OCI-LY7 (cell line): ENCODE data around the gene CRYAB. TPM values are rescaled to one million over a fixed set of nuclear protein-coding genes. Genes with fewer than 3 reads are reported as not detected.

Experiments
- BruUV-seq: library from RNA; stranded (reverse); fragments of 400-500 nt; replicated peaks from 2 replicates; lab custom pipeline; 2021; lab: Mats Ljungman, UMichigan
- CTCF ChIA-PET: fragments of 300-600 bp; sonication (Branson Sonifier 250); formaldehyde crosslinking; loops from one replicate; lab custom pipeline; 2022; ENCODE audit warnings: antibody characterized with exemption; ENCODE audit not compliant: unreplicated experiment; lab: Charles Lee
- POLR2A ChIA-PET: fragments of 300-600 bp; sonication (Branson Sonifier 250); formaldehyde crosslinking; loops from one replicate; lab custom pipeline; 2022; ENCODE audit warnings: antibody characterized with exemption; lab: Charles Lee
- DNase-seq: peaks from one replicate; pipeline ENCODE4 v3.0.0-alpha.2; 2015; ENCODE audit warnings: low spot score
- H2AFZ ChIP-seq: fragments of 200-600 bp; sonication (generic), shearing (Covaris generic); 2 replicates; pipeline ENCODE4 v1.6.1; 2014; ENCODE audit warnings: mild to moderate bottlenecking, antibody characterized with exemption, low read length, moderate library complexity
- H3K27ac ChIP-seq: fragments of 200-600 bp; sonication (generic); 2 replicates; pipeline ENCODE4 v1.5.1; 2014; ENCODE audit warnings: mixed run types, low read depth, mild to moderate bottlenecking, moderate library complexity, low read length, inconsistent platforms; ENCODE audit not compliant: poor library complexity, severe bottlenecking
- H3K36me3 ChIP-seq: fragments of 200-600 bp; sonication (generic); 2 replicates; pipeline ENCODE4 v1.6.1; 2014; ENCODE audit warnings: mild to moderate bottlenecking, antibody characterized with exemption, low read length, moderate library complexity, mixed read lengths; ENCODE audit not compliant: insufficient read depth
- H3K4me1 ChIP-seq: fragments of 200-600 bp; sonication (generic); 2 replicates; pipeline ENCODE4 v1.5.1; 2014; ENCODE audit warnings: mild to moderate bottlenecking, low read length; ENCODE audit not compliant: insufficient read depth, poor library complexity, severe bottlenecking
- H3K4me2 ChIP-seq: fragments of 200-600 bp; sonication (generic); 2 replicates; pipeline ENCODE4 v1.6.1; 2014; ENCODE audit warnings: mild to moderate bottlenecking, low read length
- H3K4me3 ChIP-seq: fragments of 200-600 bp; sonication (generic); 2 replicates; pipeline ENCODE4 v1.5.1; 2014; ENCODE audit warnings: mild to moderate bottlenecking, low read depth, low read length; ENCODE audit not compliant: poor library complexity, severe bottlenecking
- H3K79me2 ChIP-seq: fragments of 200-600 bp; sonication (generic); 2 replicates; pipeline ENCODE4 v1.6.1; 2016; ENCODE audit warnings: low read depth, mild to moderate bottlenecking, low read length, moderate library complexity, mixed read lengths; ENCODE audit not compliant: insufficient read depth
- H3K9me2 ChIP-seq: fragments of 200-600 bp; sonication (generic); 2 replicates; pipeline ENCODE4 v1.6.1; 2016; ENCODE audit warnings: mild to moderate bottlenecking, low read length, mixed read lengths; ENCODE audit not compliant: insufficient read depth
- H3K9me3 ChIP-seq: fragments of 200-600 bp; sonication (generic); 2 replicates; pipeline ENCODE4 v1.6.1; 2014; ENCODE audit warnings: mild to moderate bottlenecking, mixed run types, low read length, mixed read lengths
- H4K20me1 ChIP-seq: fragments of 200-600 bp; sonication (generic); 2 replicates; pipeline ENCODE4 v1.6.1; 2014; ENCODE audit warnings: mild to moderate bottlenecking, antibody characterized with exemption, low read length, moderate library complexity, mixed read lengths; ENCODE audit not compliant: insufficient read depth
- CTCF ChIP-seq: fragments of 200-600 bp; sonication (generic); conservative IDR thresholded peaks from 2 replicates; pipeline ENCODE4 v1.5.1; 2014; ENCODE audit warnings: mild to moderate bottlenecking, antibody characterized with exemption, low read length, moderate library complexity, mixed read lengths
- EZH2phosphoT487 ChIP-seq: fragments of 200-600 bp; sonication (generic); IDR thresholded peaks from 2 replicates; pipeline ENCODE4 v1.6.1; 2018; ENCODE audit warnings: low read depth, borderline replicate concordance, mild to moderate bottlenecking, mixed run types, antibody characterized with exemption, low read length, moderate library complexity, mixed read lengths
- intact Hi-C: fragments of 100-400 bp; cut with micrococcal nuclease; formaldehyde crosslinking; loops from one replicate; pipeline ENCODE4 v1.10.0; 2022; ENCODE audit not compliant: unreplicated experiment
- total RNA-seq, 2 experiments: library from RNA; depleted of rRNA in 1 of 2; stranded (reverse); fragments of >200 nt in 1 of 2; shearing (Covaris generic) in 1 of 2; gene quantifications; 2 replicates each; pipeline ENCODE4 v1.2.3, GENCODE V29; 2014 to 2022

CRYAB gene
- total RNA-seq, 2 experiments from 2014 or later, result not detected

GRCh38 chr11:111871693-111872161 is 39.8 kb downstream of the CRYAB start:
- peaks cover 16% of the 10 kb centered on the region for H3K4me1 ChIP-seq
- intact Hi-C loops, result loop anchor here (5.0 kb wide), 1 partner anchor 269 kb away; the partner anchor contains the start of gene SIK2
- TF ChIP-seq EZH2phosphoT487 (no peak), CTCF (no peak)
- ChIA-PET POLR2A (interaction anchor here (0.6 to 2.3 kb wide), 30 partner anchors 10 to 920 kb away, joined by 3 to 27 read pairs (median 3); partner anchors contain the start of genes CFAP68, SDHD and TIMM8B), CTCF (interaction anchor here (0.9 kb wide), 1 partner anchor 27 kb away, joined by 3 read pairs; no protein-coding TSS in a partner anchor)
- peak overlapping the region; percentile 82 for H3K4me2 ChIP-seq
- H3K36me3 ChIP-seq, result peaks cover 25% of the 10 kb centered on the region
- peak overlapping the region; percentile 79 for H3K4me3 ChIP-seq
- H2AFZ ChIP-seq, result peak overlapping the region; percentile 99
- peaks cover 9% of the 10 kb centered on the region; the same call in 1 of the 2 replicates for H3K79me2 ChIP-seq
- peak; percentile 8 for DNase-seq
- H3K9me2 ChIP-seq, result no peaks in the 10 kb centered on the region
- H3K9me3 ChIP-seq, result no peaks in the 10 kb centered on the region
- no peaks in the 10 kb centered on the region for H4K20me1 ChIP-seq
- no peak overlapping the region for H3K27ac ChIP-seq
- no TSS peak for BruUV-seq

- no TSS peak for BruUV-seq
These were observed 40.5 kb downstream of the CRYAB start, which contains the start of gene ALG9 for GRCh38 chr11:111870886-111871692. Gene ALG9 (minus strand): TSS chr11:111871581. CDS start chr11:111871482, 99 bp downstream.

More at GRCh38 chr11:111870886-111871692, 40.5 kb downstream of the CRYAB start, which contains the start of gene ALG9:
- ChIA-PET POLR2A (interaction anchor here (0.5 to 2.3 kb wide), 29 partner anchors 10 to 757 kb away, joined by 3 to 27 read pairs (median 4); partner anchors contain the start of genes CFAP68, SDHD and TIMM8B), CTCF (interaction anchor here (0.9 kb wide), 1 partner anchor 26 kb away, joined by 3 read pairs; no protein-coding TSS in a partner anchor)
- Histone ChIP-seq H4K20me1 (no peaks in the 10 kb centered on the region), H3K79me2 (peaks cover 9% of the 10 kb centered on the region; the same call in 1 of the 2 replicates), H3K4me1 (peaks cover 16% of the 10 kb centered on the region), H3K4me3 (peak within 1 kb of the TSS; percentile 79), H3K9me3 (no peaks in the 10 kb centered on the region), H3K9me2 (no peaks in the 10 kb centered on the region), H3K27ac (peak within 1 kb of the TSS; percentile 12), H2AFZ (peak within 1 kb of the TSS; percentile 99), H3K36me3 (peaks cover 23% of the 10 kb centered on the region), H3K4me2 (peak within 1 kb of the TSS; percentile 82)
- DNase-seq, result peak; percentile 79
- TF ChIP-seq CTCF (peak; percentile 43; the same call in 1 of the 2 replicates), EZH2phosphoT487 (no peak)
- intact Hi-C loops, result loop anchor here (5.0 kb wide), 1 partner anchor 269 kb away; the partner anchor contains the start of gene SIK2
